Left kidney (tissue), 1 donor: ENCODE measurements around the gene SLC12A5. TPM values are rescaled to one million over a fixed set of nuclear protein-coding genes. Genes with fewer than 3 reads are reported as not detected.

ENCODE experiments used
- polyA plus RNA-seq: library from polyadenylated mRNA; unstranded; fragments of 120-200 nt; gene quantifications from one replicate; pipeline ENCODE4 v1.2.1, GENCODE V29; 2013; ENCODE audit not compliant: insufficient read length

Gene SLC12A5
- polyA plus RNA-seq, 1 donor: 1.8 TPM

Other genes starting within 250 kb of the SLC12A5 start
- gene WFDC3, start 237.3 kb upstream of the SLC12A5 start, polyA plus RNA-seq: 0.47 TPM
- 34.2 TPM for gene DNTTIP1, start 237.3 kb upstream of the SLC12A5 start, polyA plus RNA-seq
- gene UBE2C, start 216.6 kb upstream of the SLC12A5 start, polyA plus RNA-seq: 84.4 TPM
- 0.47 TPM for gene TNNC2, start 201.9 kb upstream of the SLC12A5 start, polyA plus RNA-seq
- 11.9 TPM for gene SNX21, start 195.4 kb upstream of the SLC12A5 start, polyA plus RNA-seq
- gene ACOT8, start 171.8 kb upstream of the SLC12A5 start, polyA plus RNA-seq: 23.3 TPM
- gene ZSWIM3, start 171.6 kb upstream of the SLC12A5 start, polyA plus RNA-seq: 5.9 TPM
- gene ZSWIM1, start 148.0 kb upstream of the SLC12A5 start, polyA plus RNA-seq: 18.6 TPM
- 6.0 TPM for gene SPATA25, start 141.6 kb upstream of the SLC12A5 start, polyA plus RNA-seq
- gene NEURL2, start 138.0 kb upstream of the SLC12A5 start, polyA plus RNA-seq: 7.3 TPM
- 143 TPM for gene CTSA, start 137.9 kb upstream of the SLC12A5 start, polyA plus RNA-seq
- gene PLTP, start 117.1 kb upstream of the SLC12A5 start, polyA plus RNA-seq: 118 TPM
- gene PCIF1, start 94.5 kb upstream of the SLC12A5 start, polyA plus RNA-seq: 44.9 TPM
- gene ZNF335, start 57.0 kb upstream of the SLC12A5 start, polyA plus RNA-seq: 14.4 TPM
- gene MMP9, start 20.3 kb upstream of the SLC12A5 start, polyA plus RNA-seq: 0.35 TPM
- gene NCOA5, start 60.7 kb downstream of the SLC12A5 start, polyA plus RNA-seq: 62.3 TPM
- 5.0 TPM for gene CD40, start 89.1 kb downstream of the SLC12A5 start, polyA plus RNA-seq